HL-60 (cell line): ENCODE results near the gene IL9.

ENCODE experiments used
- DNase-seq, 2 experiments: peaks; one replicate each; pipeline ENCODE4 v3.0.0-alpha.2; 2010 to 2020; ENCODE audit warnings: low read depth in 1 of 2, low spot score in 1 of 2
- H3K27ac ChIP-seq: fragments of 250-450 bp; sonication (Bioruptor Pico); replicated peaks from 2 replicates; pipeline ENCODE4 v1.5.1; 2020; ENCODE audit warnings: mild to moderate bottlenecking, moderate library complexity
- H3K27me3 ChIP-seq: fragments of 250-450 bp; sonication (Bioruptor Pico); 2 replicates; pipeline ENCODE4 v1.5.1; 2021; ENCODE audit warnings: mild to moderate bottlenecking, moderate library complexity; ENCODE audit not compliant: insufficient read depth, poor library complexity, severe bottlenecking
- H3K4me3 ChIP-seq: replicated peaks from 2 replicates; pipeline ENCODE4 v1.5.1; 2011; ENCODE audit warnings: mild to moderate bottlenecking, control low read depth, low read length; ENCODE audit not compliant: insufficient read depth
- GABPA ChIP-seq: IDR thresholded peaks from 2 replicates; pipeline ENCODE4 v1.6.1; 2012; ENCODE audit warnings: low read depth
- POLR2AphosphoS5 ChIP-seq: IDR thresholded peaks from 2 replicates; pipeline ENCODE4 v1.6.1; 2012; ENCODE audit warnings: low read depth
- SPI1 ChIP-seq: IDR thresholded peaks from 2 replicates; pipeline ENCODE4 v1.6.1; 2012; ENCODE audit warnings: low read depth, mild to moderate bottlenecking, borderline replicate concordance
- TF ChIP-seq, protein P1 (sequence below): IDR thresholded peaks from 2 replicates; pipeline ENCODE4 v1.6.1; 2012; ENCODE audit warnings: low read depth; ENCODE audit not compliant: insufficient replicate concordance
- TF ChIP-seq, protein P2 (sequence below): IDR thresholded peaks from one replicate; pipeline ENCODE4 v1.5.1; 2011; ENCODE audit warnings: low read length, control low read depth, inconsistent platforms; ENCODE audit not compliant: insufficient read depth

Gene IL9

DNA sequence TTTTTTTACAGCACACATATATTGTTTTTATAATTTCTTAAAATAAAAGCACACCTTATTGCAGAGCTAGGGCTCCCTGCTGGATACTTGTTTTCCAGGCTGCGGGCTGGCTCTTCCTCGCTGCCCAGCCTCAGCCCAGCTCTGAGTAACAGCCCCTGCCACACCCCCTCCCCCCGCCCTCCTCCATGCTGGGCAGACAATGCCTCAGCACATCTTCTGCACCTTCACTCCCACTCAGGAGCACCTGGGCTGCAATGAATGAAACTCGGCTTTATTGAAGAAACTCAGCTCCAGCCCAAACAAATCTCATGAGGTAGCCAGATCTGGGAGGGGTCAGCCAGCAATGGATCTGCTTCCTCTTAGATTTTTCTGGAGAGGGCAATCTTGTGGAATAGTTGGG is 9.5 kb downstream of the IL9 start:
- Histone ChIP-seq H3K27me3 (no peaks in the 10 kb centered on the region), H3K27ac (no peak overlapping the region), H3K4me3 (no peak overlapping the region)
- DNase-seq, result no peak
- no peak for TF ChIP-seq GABPA
- TF ChIP-seq, protein P1, sequence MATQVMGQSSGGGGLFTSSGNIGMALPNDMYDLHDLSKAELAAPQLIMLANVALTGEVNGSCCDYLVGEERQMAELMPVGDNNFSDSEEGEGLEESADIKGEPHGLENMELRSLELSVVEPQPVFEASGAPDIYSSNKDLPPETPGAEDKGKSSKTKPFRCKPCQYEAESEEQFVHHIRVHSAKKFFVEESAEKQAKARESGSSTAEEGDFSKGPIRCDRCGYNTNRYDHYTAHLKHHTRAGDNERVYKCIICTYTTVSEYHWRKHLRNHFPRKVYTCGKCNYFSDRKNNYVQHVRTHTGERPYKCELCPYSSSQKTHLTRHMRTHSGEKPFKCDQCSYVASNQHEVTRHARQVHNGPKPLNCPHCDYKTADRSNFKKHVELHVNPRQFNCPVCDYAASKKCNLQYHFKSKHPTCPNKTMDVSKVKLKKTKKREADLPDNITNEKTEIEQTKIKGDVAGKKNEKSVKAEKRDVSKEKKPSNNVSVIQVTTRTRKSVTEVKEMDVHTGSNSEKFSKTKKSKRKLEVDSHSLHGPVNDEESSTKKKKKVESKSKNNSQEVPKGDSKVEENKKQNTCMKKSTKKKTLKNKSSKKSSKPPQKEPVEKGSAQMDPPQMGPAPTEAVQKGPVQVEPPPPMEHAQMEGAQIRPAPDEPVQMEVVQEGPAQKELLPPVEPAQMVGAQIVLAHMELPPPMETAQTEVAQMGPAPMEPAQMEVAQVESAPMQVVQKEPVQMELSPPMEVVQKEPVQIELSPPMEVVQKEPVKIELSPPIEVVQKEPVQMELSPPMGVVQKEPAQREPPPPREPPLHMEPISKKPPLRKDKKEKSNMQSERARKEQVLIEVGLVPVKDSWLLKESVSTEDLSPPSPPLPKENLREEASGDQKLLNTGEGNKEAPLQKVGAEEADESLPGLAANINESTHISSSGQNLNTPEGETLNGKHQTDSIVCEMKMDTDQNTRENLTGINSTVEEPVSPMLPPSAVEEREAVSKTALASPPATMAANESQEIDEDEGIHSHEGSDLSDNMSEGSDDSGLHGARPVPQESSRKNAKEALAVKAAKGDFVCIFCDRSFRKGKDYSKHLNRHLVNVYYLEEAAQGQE, result no peak
- TF ChIP-seq POLR2AphosphoS5, result no peak
- TF ChIP-seq SPI1, result no peak
- TF ChIP-seq, protein P2, sequence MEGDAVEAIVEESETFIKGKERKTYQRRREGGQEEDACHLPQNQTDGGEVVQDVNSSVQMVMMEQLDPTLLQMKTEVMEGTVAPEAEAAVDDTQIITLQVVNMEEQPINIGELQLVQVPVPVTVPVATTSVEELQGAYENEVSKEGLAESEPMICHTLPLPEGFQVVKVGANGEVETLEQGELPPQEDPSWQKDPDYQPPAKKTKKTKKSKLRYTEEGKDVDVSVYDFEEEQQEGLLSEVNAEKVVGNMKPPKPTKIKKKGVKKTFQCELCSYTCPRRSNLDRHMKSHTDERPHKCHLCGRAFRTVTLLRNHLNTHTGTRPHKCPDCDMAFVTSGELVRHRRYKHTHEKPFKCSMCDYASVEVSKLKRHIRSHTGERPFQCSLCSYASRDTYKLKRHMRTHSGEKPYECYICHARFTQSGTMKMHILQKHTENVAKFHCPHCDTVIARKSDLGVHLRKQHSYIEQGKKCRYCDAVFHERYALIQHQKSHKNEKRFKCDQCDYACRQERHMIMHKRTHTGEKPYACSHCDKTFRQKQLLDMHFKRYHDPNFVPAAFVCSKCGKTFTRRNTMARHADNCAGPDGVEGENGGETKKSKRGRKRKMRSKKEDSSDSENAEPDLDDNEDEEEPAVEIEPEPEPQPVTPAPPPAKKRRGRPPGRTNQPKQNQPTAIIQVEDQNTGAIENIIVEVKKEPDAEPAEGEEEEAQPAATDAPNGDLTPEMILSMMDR, result no peak

DNA sequence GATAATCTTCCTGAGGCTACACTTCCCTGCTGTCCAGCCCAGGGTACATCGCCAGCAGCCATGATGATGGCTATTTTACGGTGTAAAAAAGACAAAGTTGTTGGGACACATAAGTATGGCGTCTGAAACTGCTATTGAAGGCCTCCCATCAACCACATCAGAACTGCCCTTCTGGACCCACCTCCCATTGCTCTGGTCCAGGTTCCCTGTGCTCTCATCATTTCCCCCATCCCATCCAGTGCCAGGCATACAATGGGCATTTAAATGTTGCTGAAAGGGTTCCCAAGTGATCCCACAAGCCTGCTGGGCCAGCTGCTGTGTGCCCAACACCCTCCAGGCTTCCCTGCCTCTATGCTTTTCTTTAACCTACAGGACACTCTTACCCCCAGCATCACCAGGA is 10.6 kb downstream of the IL9 start:
- Histone ChIP-seq H3K27me3 (no peaks in the 10 kb centered on the region), H3K4me3 (no peak overlapping the region), H3K27ac (no peak overlapping the region)
- no peak for DNase-seq
- TF ChIP-seq GABPA (no peak), SPI1 (no peak), POLR2AphosphoS5 (no peak)
- TF ChIP-seq, protein P1, result no peak
- TF ChIP-seq, protein P2, result no peak

DNA sequence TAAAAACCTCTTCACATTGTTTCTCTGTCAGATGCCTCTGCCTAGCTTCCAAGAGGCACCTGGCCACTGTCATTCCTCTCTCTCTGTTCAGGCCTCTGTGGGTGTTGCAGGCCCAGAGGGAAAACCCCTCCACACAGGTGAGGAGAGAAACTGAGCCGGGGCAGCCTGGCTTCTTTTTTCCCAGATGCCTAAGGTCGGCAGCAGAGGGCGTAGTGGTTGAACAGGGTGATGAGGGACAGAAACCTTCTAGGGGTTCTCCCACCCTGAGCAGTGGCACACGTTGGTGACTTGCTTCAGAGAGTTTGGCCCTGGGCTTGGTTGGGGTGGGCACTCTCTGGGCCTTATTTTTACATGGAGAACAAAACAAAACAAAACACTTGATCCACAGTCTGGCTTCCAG is 12.2 kb downstream of the IL9 start:
- H3K4me3 ChIP-seq, result no peak overlapping the region
- TF ChIP-seq, protein P2, result no peak
- TF ChIP-seq GABPA (no peak), POLR2AphosphoS5 (no peak), SPI1 (no peak)
- TF ChIP-seq, protein P1, result no peak
- DNase-seq, result no peak
- H3K27ac ChIP-seq, result no peak overlapping the region
- no peaks in the 10 kb centered on the region for H3K27me3 ChIP-seq
